Neural cell (in vitro differentiated cells): ENCODE measurements around the gene C3orf49.

Experiments
- CTCF ChIP-seq: fragments of 450-650 bp; IDR thresholded peaks from 2 replicates; pipeline ENCODE4 v1.5.1; 2014; ENCODE audit warnings: antibody characterized with exemption, mild to moderate bottlenecking, moderate library complexity; ENCODE audit not compliant: poor library complexity, severe bottlenecking
- EZH2 ChIP-seq: fragments of 200-600, 300-800 bp; shearing (Covaris generic), sonication (generic); IDR thresholded peaks from 2 replicates; pipeline ENCODE4 v1.6.1; 2014; ENCODE audit warnings: antibody characterized with exemption, low read length, borderline replicate concordance, mild to moderate bottlenecking; ENCODE audit not compliant: insufficient read depth, poor library complexity, severe bottlenecking
- TAF1 ChIP-seq: IDR thresholded peaks from 2 replicates; pipeline ENCODE4 v1.6.1; 2012; ENCODE audit warnings: low read depth

GRCh38 chr3:63841704-63842103, 22.6 kb downstream of the C3orf49 start:
- TF ChIP-seq CTCF (no peak), TAF1 (no peak), EZH2 (no peak)
